ENCODE measurements around the gene ZNF207.

- no peak for TF ChIP-seq CTCF (IDR thresholded peaks at IDR 0.05; ENCODE audit: insufficient read depth, low read length, poor library complexity, severe bottlenecking)
- TF ChIP-seq EZH2phosphoT487 (conservative IDR thresholded peaks at IDR 0.05; ENCODE audit: low read length) = no peak
Observed at GRCh38 chr17:32315171-32315570, 34.8 kb upstream of the ZNF207 start.

Data from SU-DHL-6 (cell line).